ENCODE results near the gene GP9. TPM values are rescaled to one million over a fixed set of nuclear protein-coding genes. Genes with fewer than 3 reads are reported as not detected.

The GP9 gene
- polyA plus RNA-seq, 2 of the 4 experiments (the other 2 are of a cell fraction) = not detected

GRCh38 chr3:129061023-129061887, 676 bp downstream of the GP9 start:
- 75% methylated on average over 12 of the region's 19 CpGs for WGBS (ENCODE audit: missing lambda C conversion rate)
- Histone ChIP-seq H3K4me2 (no peak overlapping the region), H3K4me3 (no peak overlapping the region), H3K27ac (no peak overlapping the region), H3K4me1 (no peaks in the 10 kb centered on the region), H3K9me3 (no peaks in the 10 kb centered on the region)
- DNase-seq (ENCODE audit: low read depth in 1 of 2, low spot score in 1 of 2) (no peak), FAIRE-seq (no peak), ATAC-seq (no peak; a peak in 2 of 6 replicates)
- TF ChIP-seq RAD21 (conservative IDR thresholded peaks at IDR 0.05 in 1 of 2, IDR thresholded peaks at IDR 0.05 in 1 of 2) = no peak
- no peak for TF ChIP-seq BHLHE40 (IDR thresholded peaks at IDR 0.05; ENCODE audit: low read depth, low read length)
- TF ChIP-seq NPAS2 (CRISPR knock-in tag; IDR thresholded peaks at IDR 0.05; ENCODE audit: borderline replicate concordance) = no peak
- no peak for TF ChIP-seq BCL3 (IDR thresholded peaks at IDR 0.05)
- TF ChIP-seq POLR2AphosphoS2 (conservative IDR thresholded peaks at IDR 0.05; ENCODE audit: low read length) = no peak
- no peak for TF ChIP-seq FOSB (CRISPR knock-in tag; IDR thresholded peaks at IDR 0.05)
- no peak for TF ChIP-seq FOXS1 (CRISPR knock-in tag; IDR thresholded peaks at IDR 0.05)
- no peak for TF ChIP-seq HDAC2 (IDR thresholded peaks at IDR 0.05)
- ChIA-PET CTCF (interaction anchor here (3.5 kb wide), 1 partner anchor 8 kb away, joined by 17 read pairs; no protein-coding TSS in a partner anchor), POLR2A (no interaction called here)

DNA sequence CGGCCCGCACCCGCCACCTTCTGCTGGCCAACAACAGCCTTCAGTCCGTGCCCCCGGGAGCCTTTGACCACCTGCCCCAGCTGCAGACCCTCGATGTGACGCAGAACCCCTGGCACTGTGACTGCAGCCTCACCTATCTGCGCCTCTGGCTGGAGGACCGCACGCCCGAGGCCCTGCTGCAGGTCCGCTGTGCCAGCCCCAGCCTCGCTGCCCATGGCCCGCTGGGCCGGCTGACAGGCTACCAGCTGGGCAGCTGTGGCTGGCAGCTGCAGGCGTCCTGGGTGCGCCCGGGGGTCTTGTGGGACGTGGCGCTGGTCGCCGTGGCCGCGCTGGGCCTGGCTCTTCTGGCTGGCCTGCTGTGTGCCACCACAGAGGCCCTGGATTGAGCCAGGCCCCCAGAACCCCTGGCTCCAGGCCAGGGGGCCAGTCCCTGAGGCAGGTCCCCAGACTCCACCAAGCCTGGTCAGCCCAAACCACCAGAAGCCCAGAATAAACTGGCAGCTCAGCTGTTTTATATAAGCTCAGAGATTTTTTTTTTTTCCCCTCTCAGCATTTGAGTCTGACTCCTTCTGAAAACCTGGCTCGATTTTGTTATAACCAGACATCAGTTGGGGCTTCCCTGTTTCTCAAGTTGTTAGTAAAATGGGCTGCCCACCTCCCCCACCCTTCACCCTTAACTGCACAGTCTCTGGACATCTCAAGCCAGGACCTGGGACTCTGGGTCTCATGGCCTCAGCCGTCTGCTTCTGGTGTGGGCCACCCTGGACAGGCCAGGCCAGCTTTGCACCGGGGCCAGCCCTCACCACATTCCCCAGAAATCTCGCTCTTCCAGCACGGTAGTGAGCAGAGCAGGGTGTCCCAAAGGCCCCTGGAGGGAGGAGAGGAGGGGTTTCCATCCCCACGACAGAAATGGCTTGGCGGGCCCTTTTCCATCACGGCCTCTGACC, 1.6 kb downstream of the GP9 start:
- POLR2A ChIA-PET = no interaction called here
- CTCF ChIA-PET = interaction anchor here (3.5 kb wide), 1 partner anchor 9 kb away, joined by 17 read pairs; no protein-coding TSS in a partner anchor
- WGBS (ENCODE audit: missing lambda C conversion rate) = 68% methylated on average over 11 of the region's 32 CpGs
- DNase-seq (ENCODE audit: low read depth in 1 of 2, low spot score in 1 of 2) (no peak), FAIRE-seq (no peak), ATAC-seq (no peak)
- H3K27ac ChIP-seq = no peak overlapping the region
- H3K4me3 ChIP-seq = no peak overlapping the region
- no peaks in the 10 kb centered on the region for H3K9me3 ChIP-seq
- no peak overlapping the region for H3K4me2 ChIP-seq
- H3K4me1 ChIP-seq = no peaks in the 10 kb centered on the region
- TF ChIP-seq EHF (CRISPR knock-in tag; IDR thresholded peaks at IDR 0.05) = no peak
- no peak for TF ChIP-seq NFE2L2 (conservative IDR thresholded peaks at IDR 0.05; ENCODE audit: low read length)
- no peak for TF ChIP-seq NR3C1 (IDR thresholded peaks at IDR 0.05)
- no peak for TF ChIP-seq KDM1A (IDR thresholded peaks at IDR 0.05; ENCODE audit: low read depth)
- no peak for TF ChIP-seq RARB (CRISPR knock-in tag; IDR thresholded peaks at IDR 0.05)
- no peak for TF ChIP-seq TP53 (CRISPR knock-in tag; IDR thresholded peaks at IDR 0.05)
- TF ChIP-seq, protein P1, sequence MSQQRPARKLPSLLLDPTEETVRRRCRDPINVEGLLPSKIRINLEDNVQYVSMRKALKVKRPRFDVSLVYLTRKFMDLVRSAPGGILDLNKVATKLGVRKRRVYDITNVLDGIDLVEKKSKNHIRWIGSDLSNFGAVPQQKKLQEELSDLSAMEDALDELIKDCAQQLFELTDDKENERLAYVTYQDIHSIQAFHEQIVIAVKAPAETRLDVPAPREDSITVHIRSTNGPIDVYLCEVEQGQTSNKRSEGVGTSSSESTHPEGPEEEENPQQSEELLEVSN (IDR thresholded peaks at IDR 0.05; ENCODE audit: borderline replicate concordance, low read depth) = no peak
- no peak for TF ChIP-seq GATA3 (IDR thresholded peaks at IDR 0.05; ENCODE audit: borderline replicate concordance)
- TF ChIP-seq, protein P2, sequence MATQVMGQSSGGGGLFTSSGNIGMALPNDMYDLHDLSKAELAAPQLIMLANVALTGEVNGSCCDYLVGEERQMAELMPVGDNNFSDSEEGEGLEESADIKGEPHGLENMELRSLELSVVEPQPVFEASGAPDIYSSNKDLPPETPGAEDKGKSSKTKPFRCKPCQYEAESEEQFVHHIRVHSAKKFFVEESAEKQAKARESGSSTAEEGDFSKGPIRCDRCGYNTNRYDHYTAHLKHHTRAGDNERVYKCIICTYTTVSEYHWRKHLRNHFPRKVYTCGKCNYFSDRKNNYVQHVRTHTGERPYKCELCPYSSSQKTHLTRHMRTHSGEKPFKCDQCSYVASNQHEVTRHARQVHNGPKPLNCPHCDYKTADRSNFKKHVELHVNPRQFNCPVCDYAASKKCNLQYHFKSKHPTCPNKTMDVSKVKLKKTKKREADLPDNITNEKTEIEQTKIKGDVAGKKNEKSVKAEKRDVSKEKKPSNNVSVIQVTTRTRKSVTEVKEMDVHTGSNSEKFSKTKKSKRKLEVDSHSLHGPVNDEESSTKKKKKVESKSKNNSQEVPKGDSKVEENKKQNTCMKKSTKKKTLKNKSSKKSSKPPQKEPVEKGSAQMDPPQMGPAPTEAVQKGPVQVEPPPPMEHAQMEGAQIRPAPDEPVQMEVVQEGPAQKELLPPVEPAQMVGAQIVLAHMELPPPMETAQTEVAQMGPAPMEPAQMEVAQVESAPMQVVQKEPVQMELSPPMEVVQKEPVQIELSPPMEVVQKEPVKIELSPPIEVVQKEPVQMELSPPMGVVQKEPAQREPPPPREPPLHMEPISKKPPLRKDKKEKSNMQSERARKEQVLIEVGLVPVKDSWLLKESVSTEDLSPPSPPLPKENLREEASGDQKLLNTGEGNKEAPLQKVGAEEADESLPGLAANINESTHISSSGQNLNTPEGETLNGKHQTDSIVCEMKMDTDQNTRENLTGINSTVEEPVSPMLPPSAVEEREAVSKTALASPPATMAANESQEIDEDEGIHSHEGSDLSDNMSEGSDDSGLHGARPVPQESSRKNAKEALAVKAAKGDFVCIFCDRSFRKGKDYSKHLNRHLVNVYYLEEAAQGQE (IDR thresholded peaks at IDR 0.05) = no peak
- TF ChIP-seq HEYL (CRISPR knock-in tag; IDR thresholded peaks at IDR 0.05) = no peak
- no peak for TF ChIP-seq CHD2 (IDR thresholded peaks at IDR 0.05; ENCODE audit: low read length, partially characterized antibody)
- no peak for TF ChIP-seq FOSB (CRISPR knock-in tag; IDR thresholded peaks at IDR 0.05)
- no peak for TF ChIP-seq ZFP36 (IDR thresholded peaks at IDR 0.05; ENCODE audit: borderline replicate concordance, partially characterized antibody)
- TF ChIP-seq RCOR1 (IDR thresholded peaks at IDR 0.05; ENCODE audit: low read depth, low read length) = no peak
- TF ChIP-seq USF2 (IDR thresholded peaks at IDR 0.05) = no peak
- TF ChIP-seq CEBPB (IDR thresholded peaks at IDR 0.05) = no peak
